Measurements from ENCODE around the gene SPSB2.

Gene SPSB2

DNA sequence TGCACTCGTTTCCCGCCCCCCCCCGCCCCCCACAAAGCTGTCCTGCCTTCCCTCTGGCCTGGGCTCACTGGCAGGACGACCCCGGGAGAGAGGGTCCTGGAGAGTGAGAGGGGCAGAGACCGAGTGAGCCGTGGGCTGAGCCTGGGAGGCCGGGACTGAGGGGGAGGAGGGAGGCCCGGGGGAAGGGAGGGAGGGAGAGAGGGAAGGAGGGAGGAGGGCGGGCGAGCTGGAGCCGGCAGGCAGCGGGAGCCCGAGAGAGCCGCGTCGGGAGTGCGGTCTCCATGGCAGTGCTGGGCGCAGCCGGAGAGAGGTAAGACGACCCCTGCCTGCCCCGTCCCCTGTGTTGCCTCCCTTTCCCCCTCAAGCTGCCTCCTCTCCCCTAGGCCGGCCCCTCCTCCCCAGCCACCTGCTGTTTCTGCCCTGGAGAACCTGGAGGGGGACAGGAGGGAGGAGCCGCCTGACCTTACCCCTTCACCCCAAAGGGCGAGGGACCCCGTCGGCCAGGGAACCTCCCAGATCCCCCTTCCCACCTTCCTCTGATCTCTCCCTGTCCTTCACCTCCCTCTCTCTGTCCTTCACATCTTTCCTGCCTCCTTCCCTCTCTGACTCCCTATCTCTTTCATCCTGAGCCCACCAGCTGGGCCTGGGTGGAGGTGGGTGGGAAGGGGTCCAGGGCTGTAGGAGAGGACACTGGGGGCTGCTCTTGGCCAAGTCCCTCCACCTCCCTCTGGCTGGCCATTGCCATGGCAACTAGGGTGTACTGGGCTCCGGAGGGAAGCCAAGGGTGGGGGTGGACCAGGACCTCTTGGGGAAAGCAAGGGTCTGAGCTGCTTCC is 51.3 kb downstream of the SPSB2 start, which contains the start of gene GPR162:
GPR162 (plus strand) TSS at position 231 of the 835 bp plus-strand sequence. CDS start 2,078 bp downstream, outside the sequence.
- no peak within 1 kb of the TSS for H3K9ac ChIP-seq
- H3K27ac ChIP-seq, result no peak within 1 kb of the TSS
- H3K9me3 ChIP-seq, result no peaks in the 10 kb centered on the region
- no peak for TF ChIP-seq Cebpa-rat (IDR thresholded peaks at IDR 0.05)
- H3K4me3 ChIP-seq, result peak within 1 kb of the TSS; percentile 18; the same call in 1 of the 2 replicates
- peaks cover 87% of the 10 kb centered on the region for H3K27me3 ChIP-seq
- H3K4me1 ChIP-seq, result peaks cover 14% of the 10 kb centered on the region
- H3K36me3 ChIP-seq, result no peaks in the 10 kb centered on the region
- H3K4me2 ChIP-seq, result peak within 1 kb of the TSS; percentile 43; the same call in 1 of the 2 replicates
- peaks cover 39% of the 10 kb centered on the region for H4K20me1 ChIP-seq

All from BLaER1 (cell line).